HEK293 (cell line): Measurements from ENCODE around the gene SLC2A4RG.

Experiments used
- BCL11A ChIP-seq: fragments of 450-650 bp; formaldehyde crosslinking; IDR thresholded peaks from 2 replicates; pipeline ENCODE4 v1.5.1; 2016; ENCODE audit warnings: low read depth, missing biosample characterization, missing genetic modification characterization
- CTCF ChIP-seq: fragments of 450-650 bp; formaldehyde crosslinking; IDR thresholded peaks from 2 replicates; pipeline ENCODE4 v1.5.1; 2016; ENCODE audit warnings: missing biosample characterization, missing genetic modification characterization
- HOXA7 ChIP-seq: sonication (generic); formaldehyde crosslinking; IDR thresholded peaks from 2 replicates; pipeline ENCODE4 v1.8.1; 2022; ENCODE audit warnings: missing genetic modification reagents, borderline replicate concordance
- MEIS1 ChIP-seq: sonication (generic); formaldehyde crosslinking; IDR thresholded peaks from 2 replicates; pipeline ENCODE4 v1.8.1; 2022; ENCODE audit warnings: missing genetic modification reagents, mild to moderate bottlenecking, borderline replicate concordance
- REST ChIP-seq: fragments of 450-650 bp; formaldehyde crosslinking; IDR thresholded peaks from 2 replicates; pipeline ENCODE4 v1.5.1; 2016; ENCODE audit warnings: missing biosample characterization, missing genetic modification characterization
- ZNF121 ChIP-seq: fragments of 450-650 bp; formaldehyde crosslinking; IDR thresholded peaks from 2 replicates; pipeline ENCODE4 v1.5.1; 2016; ENCODE audit warnings: missing biosample characterization, missing genetic modification characterization
- ZNF19 ChIP-seq: fragments of 450-650 bp; formaldehyde crosslinking; IDR thresholded peaks from 2 replicates; pipeline ENCODE4; 2016; ENCODE audit warnings: missing biosample characterization, missing genetic modification characterization, low read depth
- ZNF221 ChIP-seq: fragments of 450-650 bp; formaldehyde crosslinking; IDR thresholded peaks from 2 replicates; pipeline ENCODE4 v1.5.1; 2017; ENCODE audit warnings: missing biosample characterization, missing genetic modification characterization, borderline replicate concordance
- ZNF791 ChIP-seq: fragments of 450-650 bp; formaldehyde crosslinking; IDR thresholded peaks from 2 replicates; pipeline ENCODE4 v1.5.1; 2016; ENCODE audit warnings: missing biosample characterization, missing genetic modification characterization
- ZSCAN18 ChIP-seq: fragments of 450-650 bp; formaldehyde crosslinking; IDR thresholded peaks from 2 replicates; pipeline ENCODE4 v1.5.1; 2016; ENCODE audit warnings: missing biosample characterization, missing genetic modification characterization

GRCh38 chr20:63748070-63748933, 8.7 kb downstream of the SLC2A4RG start:
- TF ChIP-seq CTCF (tag by site-specific recombination) (no peak), REST (tag by site-specific recombination) (no peak), ZNF221 (tag by site-specific recombination) (no peak), ZSCAN18 (tag by site-specific recombination) (no peak), BCL11A (no peak), HOXA7 (CRISPR knock-in tag) (no peak), ZNF121 (tag by site-specific recombination) (no peak), ZNF791 (tag by site-specific recombination) (no peak), MEIS1 (CRISPR knock-in tag) (no peak), ZNF19 (tag by site-specific recombination) (no peak)
